Measurements from ENCODE around the gene CDNF. TPM values are rescaled to one million over a fixed set of nuclear protein-coding genes. Genes with fewer than 3 reads are reported as not detected.

CDNF gene
- total and polyA plus RNA-seq, 2 donors (not counting 3 experiments of a cell fraction or from before 2014, with no cell fraction given) = 0.40 to 0.58 TPM

- H3K9me3 ChIP-seq (replicated peaks; ENCODE audit: control insufficient read depth, insufficient read depth, low read length) = no peaks in the 10 kb centered on the region
- peaks cover 27% of the 10 kb centered on the region for H3K79me2 ChIP-seq (ENCODE audit: control insufficient read depth, insufficient read depth, low read length)
- H3K36me3 ChIP-seq (ENCODE audit: control insufficient read depth in 2 of 2, extremely low read depth in 1 of 2, insufficient read depth in 2 of 2, low read length in 2 of 2) = peaks cover 12 to 20% of the 10 kb centered on the region in 2 experiments
- H3K27me3 ChIP-seq (ENCODE audit: control insufficient read depth in 2 of 2, insufficient read depth in 2 of 2, low read length in 2 of 2) = no peaks in the 10 kb centered on the region
- H3K4me1 ChIP-seq (ENCODE audit: control insufficient read depth, extremely low read depth, insufficient read depth, low read length) = peaks cover 11% of the 10 kb centered on the region
- peak; percentile 59 for FAIRE-seq
- H2AFZ ChIP-seq (ENCODE audit: low read depth, low read length) = peak overlapping the region; percentile 74
- ChIA-PET CTCF (interaction anchor here (0.7 to 3.8 kb wide), 12 partner anchors 12 to 642 kb away, joined by 3 to 23 read pairs (median 8); partner anchors contain the start of gene SUV39H2), POLR2A (interaction anchor here (0.6 to 1.7 kb wide), 3 partner anchors 20 to 39 kb away, joined by 3 to 8 read pairs (median 3); partner anchors contain the start of gene SUV39H2)
- peak overlapping the region; percentile 72 for H3K4me2 ChIP-seq (ENCODE audit: insufficient read depth, low read length)
- DNase-seq (ENCODE audit: low read depth, low spot score) = peak; percentile 46
- dilution Hi-C loops (cut with MboI; ENCODE audit: extremely low pct_ligation_motif_present, low sequenced_read_pairs) = no loop called here
- peak overlapping the region; percentile 47 to 81 (median 71) for H3K4me3 ChIP-seq (replicated peaks in 1 of 3; ENCODE audit: insufficient read depth in 1 of 3, low read depth in 1 of 3, low read length in 3 of 3)
- TF ChIP-seq MYC (IDR thresholded peaks at IDR 0.05; ENCODE audit: low read depth, low read length) = no peak
- TF ChIP-seq, protein P1, sequence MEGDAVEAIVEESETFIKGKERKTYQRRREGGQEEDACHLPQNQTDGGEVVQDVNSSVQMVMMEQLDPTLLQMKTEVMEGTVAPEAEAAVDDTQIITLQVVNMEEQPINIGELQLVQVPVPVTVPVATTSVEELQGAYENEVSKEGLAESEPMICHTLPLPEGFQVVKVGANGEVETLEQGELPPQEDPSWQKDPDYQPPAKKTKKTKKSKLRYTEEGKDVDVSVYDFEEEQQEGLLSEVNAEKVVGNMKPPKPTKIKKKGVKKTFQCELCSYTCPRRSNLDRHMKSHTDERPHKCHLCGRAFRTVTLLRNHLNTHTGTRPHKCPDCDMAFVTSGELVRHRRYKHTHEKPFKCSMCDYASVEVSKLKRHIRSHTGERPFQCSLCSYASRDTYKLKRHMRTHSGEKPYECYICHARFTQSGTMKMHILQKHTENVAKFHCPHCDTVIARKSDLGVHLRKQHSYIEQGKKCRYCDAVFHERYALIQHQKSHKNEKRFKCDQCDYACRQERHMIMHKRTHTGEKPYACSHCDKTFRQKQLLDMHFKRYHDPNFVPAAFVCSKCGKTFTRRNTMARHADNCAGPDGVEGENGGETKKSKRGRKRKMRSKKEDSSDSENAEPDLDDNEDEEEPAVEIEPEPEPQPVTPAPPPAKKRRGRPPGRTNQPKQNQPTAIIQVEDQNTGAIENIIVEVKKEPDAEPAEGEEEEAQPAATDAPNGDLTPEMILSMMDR (IDR thresholded peaks at IDR 0.05; ENCODE audit: extremely low read depth in 1 of 2, insufficient read depth in 1 of 2, low read depth in 1 of 2, low read length in 2 of 2) = no peak
- no peak for TF ChIP-seq JUN (IDR thresholded peaks at IDR 0.05; ENCODE audit: borderline replicate concordance, insufficient read depth, insufficient read length, low read depth)
- H3K9ac ChIP-seq (replicated peaks; ENCODE audit: extremely low read depth, insufficient read depth, low read length) = peak overlapping the region; percentile 88
- no peaks in the 10 kb centered on the region for H4K20me1 ChIP-seq (replicated peaks; ENCODE audit: control insufficient read depth, extremely low read depth, insufficient read depth, low read length)
- intact Hi-C loops (cut with micrococcal nuclease) = loop anchor here (1.0 to 5.0 kb wide), 6 partner anchors 40 to 339 kb away; partner anchors contain the start of genes DCLRE1C and SUV39H2
- peak overlapping the region; percentile 74 for H3K27ac ChIP-seq (ENCODE audit: insufficient read depth, low read depth, low read length)
- TSS peak; percentile 17 for BruUV-seq (replicated peaks)
- H3K9me1 ChIP-seq (replicated peaks; ENCODE audit: control insufficient read depth, extremely low read depth, insufficient read depth, low read length) = no peaks in the 10 kb centered on the region
These were observed 906 bp upstream of the CDNF start for GRCh38 chr10:14838582-14839304.
